ENCODE results near the gene PKP3. TPM values are rescaled to one million over a fixed set of nuclear protein-coding genes. Genes with fewer than 3 reads are reported as not detected.
"Not testable (repeated sequence)": the region's sequence is repeated elsewhere in the genome, so short reads cannot be mapped to it uniquely, and the experiment has no call there.

PKP3 gene
- 2.4 and 3.0 TPM in 2 replicates for total RNA-seq (2014; rRNA removed; shearing (Covaris generic))

GRCh38 chr11:394034-394857, at the start of gene PKP3:
TSS of gene PKP3 (plus strand) at chr11:394209. CDS start at chr11:394293, 84 bp downstream.
- DNase-seq (ENCODE audit: low spot score), result no peak

- no peak for DNase-seq (ENCODE audit: low spot score)
These were observed 49.0 kb upstream of the PKP3 start for GRCh38 chr11:344836-345578.

GRCh38 chr11:346529-346928, 47.5 kb upstream of the PKP3 start:
- no peak for DNase-seq (ENCODE audit: low spot score)

GRCh38 chr11:349270-349954, 44.6 kb upstream of the PKP3 start:
- DNase-seq (ENCODE audit: low spot score), result not testable (repeated sequence)

- not testable (repeated sequence) for DNase-seq (ENCODE audit: low spot score)
These were observed 43.8 kb upstream of the PKP3 start for GRCh38 chr11:350033-350722.

- peak; percentile 68 for DNase-seq (ENCODE audit: low spot score)
These were observed 43.2 kb upstream of the PKP3 start for GRCh38 chr11:350723-351255.

- DNase-seq (ENCODE audit: low spot score), result no peak
These were observed 42.6 kb upstream of the PKP3 start for GRCh38 chr11:351411-351810.

- DNase-seq (ENCODE audit: low spot score), result no peak
These were observed 41.5 kb upstream of the PKP3 start for GRCh38 chr11:352456-353031.

GRCh38 chr11:353179-353873, 40.7 kb upstream of the PKP3 start:
- DNase-seq (ENCODE audit: low spot score), result peak; percentile 58

- DNase-seq (ENCODE audit: low spot score), result peak; percentile 92
These were observed 38.2 kb upstream of the PKP3 start for GRCh38 chr11:355581-356458.

- DNase-seq (ENCODE audit: low spot score), result no peak
These were observed 37.4 kb upstream of the PKP3 start for GRCh38 chr11:356610-357009.

GRCh38 chr11:357582-357981, 36.4 kb upstream of the PKP3 start:
- DNase-seq (ENCODE audit: low spot score), result no peak

GRCh38 chr11:358129-358800, 35.7 kb upstream of the PKP3 start:
- DNase-seq (ENCODE audit: low spot score), result no peak

GRCh38 chr11:359181-359714, 34.8 kb upstream of the PKP3 start:
- DNase-seq (ENCODE audit: low spot score), result no peak

GRCh38 chr11:360326-361280, 33.4 kb upstream of the PKP3 start:
- DNase-seq (ENCODE audit: low spot score), result no peak

GRCh38 chr11:362642-363442, 31.2 kb upstream of the PKP3 start:
- DNase-seq (ENCODE audit: low spot score), result no peak

GRCh38 chr11:363443-363805, 30.6 kb upstream of the PKP3 start:
- not testable (repeated sequence) for DNase-seq (ENCODE audit: low spot score)

Data from H4 (cell line).